Bronchial epithelial cell (primary cell): Measurements from ENCODE around the gene ATP6V1F. TPM values are rescaled to one million over a fixed set of nuclear protein-coding genes. Genes with fewer than 3 reads are reported as not detected.

Experiments
- DNase-seq: peaks from one replicate; pipeline ENCODE4 v3.0.0-alpha.2; 2010; ENCODE audit warnings: low read depth
- FAIRE-seq: peaks from 2 replicates; lab custom pipeline; 2011; peaks lifted over from hg19 to GRCh38; lab: Jason Lieb, UNC
- H3K27me3 ChIP-seq: 2 replicates; pipeline ENCODE4 v1.5.1; 2011; ENCODE audit warnings: low read length; ENCODE audit not compliant: control insufficient read depth, insufficient read depth
- H3K36me3 ChIP-seq: 2 replicates; pipeline ENCODE4 v1.5.1; 2011; ENCODE audit warnings: low read length; ENCODE audit not compliant: control insufficient read depth, insufficient read depth
- H3K4me3 ChIP-seq: 2 replicates; pipeline ENCODE4 v1.5.1; 2011; ENCODE audit warnings: mild to moderate bottlenecking, low read depth, low read length, control low read depth
- total RNA-seq: library from RNA; depleted of rRNA; stranded (reverse); fragments of >200 nt; gene quantifications from 2 replicates; pipeline ENCODE4 v1.2.1, GENCODE V29; 2014
- TF ChIP-seq, protein P1 (sequence below): IDR thresholded peaks from 2 replicates; pipeline ENCODE4 v1.5.1; 2011; ENCODE audit warnings: mild to moderate bottlenecking, moderate library complexity, low read length, control low read depth, inconsistent platforms; ENCODE audit not compliant: insufficient read depth, severe bottlenecking

The ATP6V1F gene
- total RNA-seq, 1 donor from 2014 or later: 108 TPM

DNA sequence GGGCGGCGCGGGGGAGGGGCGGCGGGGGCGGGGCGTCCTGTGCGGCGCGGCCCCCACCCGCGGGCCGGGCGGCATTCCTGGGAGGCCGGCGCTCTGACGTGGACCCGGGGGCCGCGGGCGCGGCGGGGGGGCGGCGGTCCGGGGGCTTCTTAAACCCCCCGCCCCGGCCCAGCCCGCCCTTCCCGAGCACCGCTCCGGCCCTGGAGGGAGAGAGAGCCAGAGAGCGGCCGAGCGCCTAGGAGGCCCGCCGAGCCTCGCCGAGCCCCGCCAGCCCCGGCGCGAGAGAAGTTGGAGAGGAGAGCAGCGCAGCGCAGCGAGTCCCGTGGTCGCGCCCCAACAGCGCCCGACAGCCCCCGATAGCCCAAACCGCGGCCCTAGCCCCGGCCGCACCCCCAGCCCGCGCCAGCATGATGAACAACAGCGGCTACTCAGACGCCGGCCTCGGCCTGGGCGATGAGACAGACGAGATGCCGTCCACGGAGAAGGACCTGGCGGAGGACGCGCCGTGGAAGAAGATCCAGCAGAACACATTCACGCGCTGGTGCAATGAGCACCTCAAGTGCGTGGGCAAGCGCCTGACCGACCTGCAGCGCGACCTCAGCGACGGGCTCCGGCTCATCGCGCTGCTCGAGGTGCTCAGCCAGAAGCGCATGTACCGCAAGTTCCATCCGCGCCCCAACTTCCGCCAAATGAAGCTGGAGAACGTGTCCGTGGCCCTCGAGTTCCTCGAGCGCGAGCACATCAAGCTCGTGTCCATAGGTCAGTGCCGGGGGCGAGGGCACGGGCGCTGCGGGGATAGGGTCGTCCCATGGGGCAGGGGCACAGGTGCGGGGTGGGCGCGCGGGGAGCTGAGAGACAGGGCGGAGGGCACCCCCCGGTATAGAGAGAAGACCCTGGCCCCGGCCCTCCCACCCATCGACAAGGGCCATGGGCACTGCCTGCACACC, 32.2 kb upstream of the ATP6V1F start, which contains the start of gene FLNC:
Gene FLNC (plus strand): TSS at position 176 of the 947 bp plus-strand sequence. CDS start 232 bp downstream, at position 408.
- FAIRE-seq (no peak), DNase-seq (no peak)

DNA sequence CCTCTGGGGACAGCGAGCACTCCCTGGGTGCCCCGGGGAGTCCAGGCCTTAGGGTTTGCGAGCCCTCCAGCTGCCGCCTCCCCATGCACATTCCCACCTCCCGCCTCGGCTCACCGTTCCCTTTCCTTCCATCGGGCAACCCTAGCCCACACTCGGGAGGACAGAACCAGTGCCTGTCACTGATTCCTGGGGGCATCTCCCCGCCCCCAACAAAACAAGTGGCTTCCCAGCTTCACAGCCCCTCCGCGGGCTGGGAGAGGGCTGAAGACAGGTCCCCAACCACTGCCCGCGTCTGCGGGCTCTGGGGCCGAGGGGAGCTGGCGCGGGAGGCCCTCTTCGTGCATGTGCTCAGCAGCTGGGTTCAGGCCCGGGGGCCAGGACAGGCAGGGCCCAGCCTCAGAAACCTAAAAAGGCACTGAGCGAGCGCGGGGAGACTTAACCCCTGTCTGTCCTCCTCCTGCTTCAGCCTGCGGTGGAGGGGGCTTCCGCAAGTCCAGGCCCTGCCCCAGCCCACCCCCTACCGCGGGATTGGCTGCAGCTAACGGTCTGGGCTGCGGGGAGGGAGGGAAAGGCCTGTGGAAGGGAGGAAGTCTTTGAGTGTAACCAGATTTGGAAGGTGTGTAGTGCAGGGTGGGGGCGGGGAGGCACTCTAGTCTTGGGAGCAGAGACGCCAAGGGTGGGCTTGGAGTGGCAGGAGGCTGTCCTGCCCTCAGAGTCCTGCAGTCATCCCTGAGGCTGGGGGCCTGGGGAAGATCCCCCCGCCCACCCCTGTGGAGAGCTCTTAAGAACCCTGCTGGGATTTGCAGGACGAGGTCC, 31.3 kb upstream of the ATP6V1F start:
- FAIRE-seq: no peak
- DNase-seq: no peak
- peaks cover 21% of the 10 kb centered on the region for H3K27me3 ChIP-seq
- no peak overlapping the region for H3K4me3 ChIP-seq
- TF ChIP-seq, protein P1, sequence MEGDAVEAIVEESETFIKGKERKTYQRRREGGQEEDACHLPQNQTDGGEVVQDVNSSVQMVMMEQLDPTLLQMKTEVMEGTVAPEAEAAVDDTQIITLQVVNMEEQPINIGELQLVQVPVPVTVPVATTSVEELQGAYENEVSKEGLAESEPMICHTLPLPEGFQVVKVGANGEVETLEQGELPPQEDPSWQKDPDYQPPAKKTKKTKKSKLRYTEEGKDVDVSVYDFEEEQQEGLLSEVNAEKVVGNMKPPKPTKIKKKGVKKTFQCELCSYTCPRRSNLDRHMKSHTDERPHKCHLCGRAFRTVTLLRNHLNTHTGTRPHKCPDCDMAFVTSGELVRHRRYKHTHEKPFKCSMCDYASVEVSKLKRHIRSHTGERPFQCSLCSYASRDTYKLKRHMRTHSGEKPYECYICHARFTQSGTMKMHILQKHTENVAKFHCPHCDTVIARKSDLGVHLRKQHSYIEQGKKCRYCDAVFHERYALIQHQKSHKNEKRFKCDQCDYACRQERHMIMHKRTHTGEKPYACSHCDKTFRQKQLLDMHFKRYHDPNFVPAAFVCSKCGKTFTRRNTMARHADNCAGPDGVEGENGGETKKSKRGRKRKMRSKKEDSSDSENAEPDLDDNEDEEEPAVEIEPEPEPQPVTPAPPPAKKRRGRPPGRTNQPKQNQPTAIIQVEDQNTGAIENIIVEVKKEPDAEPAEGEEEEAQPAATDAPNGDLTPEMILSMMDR: no peak
- no peaks in the 10 kb centered on the region for H3K36me3 ChIP-seq

More for the DNA sequence above, 32.2 kb upstream of the ATP6V1F start, which contains the start of gene FLNC:
- Histone ChIP-seq H3K27me3 (peaks cover 21% of the 10 kb centered on the region), H3K36me3 (no peaks in the 10 kb centered on the region), H3K4me3 (peak within 1 kb of the TSS; percentile 27)
- TF ChIP-seq, protein P1: no peak

- DNase-seq: no peak
Measured at GRCh38 chr7:128831994-128832879, 30.4 kb upstream of the ATP6V1F start.

DNA sequence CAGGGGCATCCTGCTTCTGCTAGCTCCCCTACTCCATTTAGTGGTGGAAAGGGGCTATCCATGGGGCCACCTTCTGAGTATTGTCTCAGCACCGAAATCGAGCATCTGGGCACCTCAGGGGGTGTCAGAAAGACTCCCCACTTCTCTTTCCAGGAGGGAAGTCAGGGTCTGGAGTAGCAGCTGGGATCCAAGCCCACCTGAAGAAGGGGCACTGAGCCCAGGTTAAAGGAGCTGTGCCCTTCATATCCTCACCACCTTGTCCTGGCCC, 29.8 kb upstream of the ATP6V1F start:
- TF ChIP-seq, protein P1: no peak
- Histone ChIP-seq H3K4me3 (no peak overlapping the region), H3K36me3 (no peaks in the 10 kb centered on the region), H3K27me3 (peaks cover 21% of the 10 kb centered on the region)
- DNase-seq: no peak
- FAIRE-seq: no peak

More at GRCh38 chr7:128831994-128832879, 30.4 kb upstream of the ATP6V1F start:
- H3K4me3 ChIP-seq: no peak overlapping the region
- TF ChIP-seq, protein P1: no peak
- H3K27me3 ChIP-seq: peaks cover 21% of the 10 kb centered on the region
- FAIRE-seq: no peak
- H3K36me3 ChIP-seq: no peaks in the 10 kb centered on the region
